ENCODE measurements around the gene PSMB7. TPM values are rescaled to one million over a fixed set of nuclear protein-coding genes. Genes with fewer than 3 reads are reported as not detected.

PSMB7 gene
- total RNA-seq, 1 donor from 2014 or later: 183 TPM

DNA sequence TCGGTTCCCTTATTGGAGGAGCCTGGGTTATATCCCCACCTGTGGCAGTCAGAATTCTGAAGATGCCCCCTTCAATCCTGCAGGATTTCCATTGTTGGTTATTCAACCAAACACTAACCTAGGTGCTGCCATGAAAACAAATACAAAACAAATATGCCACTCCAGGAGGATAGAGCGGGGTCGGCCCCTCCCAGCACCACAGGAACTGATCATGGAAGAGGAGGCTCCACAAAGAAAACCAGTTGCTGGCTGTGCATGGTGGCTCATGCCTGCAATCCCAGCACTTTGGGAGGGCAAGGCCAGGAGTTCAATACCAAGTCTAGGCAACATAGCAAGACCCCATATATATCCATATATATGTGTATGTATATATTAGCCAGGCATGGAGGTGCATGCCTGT is 21.8 kb upstream of the PSMB7 start:
- Histone ChIP-seq H4K20me1 (ENCODE audit: insufficient read depth, low read length) (no peaks in the 10 kb centered on the region), H3K36me3 (ENCODE audit: insufficient read depth, low read length) (no peaks in the 10 kb centered on the region), H3K4me1 (ENCODE audit: insufficient read depth, low read length) (no peaks in the 10 kb centered on the region), H3K9ac (ENCODE audit: low read length) (no peak overlapping the region), H3K9me3 (ENCODE audit: insufficient read depth, low read depth, low read length) (no peaks in the 10 kb centered on the region), H3K79me2 (ENCODE audit: insufficient read depth, low read length) (no peaks in the 10 kb centered on the region), H3K4me2 (ENCODE audit: low read length) (no peak overlapping the region), H3K4me3 (ENCODE audit: insufficient read depth, low read depth, low read length) (no peak overlapping the region), H3K27me3 (ENCODE audit: insufficient read depth, low read length) (peaks cover 14% of the 10 kb centered on the region), H2AFZ (ENCODE audit: low read depth, low read length) (no peak overlapping the region), H3K27ac (ENCODE audit: low read depth, low read length) (no peak overlapping the region)
- Mint-ChIP-seq H3K27ac (ENCODE audit: unreplicated experiment) (no peak overlapping the region), H3K36me3 (ENCODE audit: low read depth, unreplicated experiment) (no peaks in the 10 kb centered on the region), H3K27me3 (ENCODE audit: low read depth, unreplicated experiment) (peaks cover 23% of the 10 kb centered on the region), H3K4me3 (ENCODE audit: unreplicated experiment) (no peak overlapping the region), H3K9me3 (ENCODE audit: unreplicated experiment) (peaks cover 3% of the 10 kb centered on the region), H3K4me1 (ENCODE audit: low read depth, unreplicated experiment) (peaks cover 3% of the 10 kb centered on the region)
- TF ChIP-seq EZH2 (IDR thresholded peaks at IDR 0.05; ENCODE audit: insufficient read depth, low read length): no peak
- TF ChIP-seq, protein P1, sequence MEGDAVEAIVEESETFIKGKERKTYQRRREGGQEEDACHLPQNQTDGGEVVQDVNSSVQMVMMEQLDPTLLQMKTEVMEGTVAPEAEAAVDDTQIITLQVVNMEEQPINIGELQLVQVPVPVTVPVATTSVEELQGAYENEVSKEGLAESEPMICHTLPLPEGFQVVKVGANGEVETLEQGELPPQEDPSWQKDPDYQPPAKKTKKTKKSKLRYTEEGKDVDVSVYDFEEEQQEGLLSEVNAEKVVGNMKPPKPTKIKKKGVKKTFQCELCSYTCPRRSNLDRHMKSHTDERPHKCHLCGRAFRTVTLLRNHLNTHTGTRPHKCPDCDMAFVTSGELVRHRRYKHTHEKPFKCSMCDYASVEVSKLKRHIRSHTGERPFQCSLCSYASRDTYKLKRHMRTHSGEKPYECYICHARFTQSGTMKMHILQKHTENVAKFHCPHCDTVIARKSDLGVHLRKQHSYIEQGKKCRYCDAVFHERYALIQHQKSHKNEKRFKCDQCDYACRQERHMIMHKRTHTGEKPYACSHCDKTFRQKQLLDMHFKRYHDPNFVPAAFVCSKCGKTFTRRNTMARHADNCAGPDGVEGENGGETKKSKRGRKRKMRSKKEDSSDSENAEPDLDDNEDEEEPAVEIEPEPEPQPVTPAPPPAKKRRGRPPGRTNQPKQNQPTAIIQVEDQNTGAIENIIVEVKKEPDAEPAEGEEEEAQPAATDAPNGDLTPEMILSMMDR (IDR thresholded peaks at IDR 0.05; ENCODE audit: insufficient read depth, low read depth, low read length): no peak
- no peak for DNase-seq (ENCODE audit: low read depth)
- FAIRE-seq: no peak

DNA sequence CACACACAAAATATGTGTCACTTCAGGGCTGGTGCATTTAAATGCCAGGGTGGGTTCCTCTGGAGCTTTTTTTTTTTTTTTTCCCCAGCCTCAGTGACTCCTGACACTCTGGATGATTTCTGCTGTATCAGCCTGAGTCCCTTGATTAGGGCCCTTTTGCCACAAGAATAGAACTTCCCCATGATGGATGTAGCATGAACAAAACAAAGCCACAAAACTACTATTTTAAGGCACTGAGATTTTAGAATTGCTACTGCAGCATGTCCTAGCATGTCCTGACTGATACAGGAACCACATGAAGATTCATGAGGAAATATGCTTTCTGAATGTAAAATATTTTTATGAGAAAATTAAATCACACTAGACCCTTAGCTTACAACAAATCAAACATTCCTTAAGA is 21.1 kb upstream of the PSMB7 start:
- no peaks in the 10 kb centered on the region for H3K79me2 ChIP-seq (ENCODE audit: insufficient read depth, low read length)
- TF ChIP-seq, protein P1 (IDR thresholded peaks at IDR 0.05; ENCODE audit: insufficient read depth, low read depth, low read length): no peak
- TF ChIP-seq EZH2 (IDR thresholded peaks at IDR 0.05; ENCODE audit: insufficient read depth, low read length): no peak
- H4K20me1 ChIP-seq (ENCODE audit: insufficient read depth, low read length): no peaks in the 10 kb centered on the region
- Mint-ChIP-seq H3K36me3 (ENCODE audit: low read depth, unreplicated experiment) (no peaks in the 10 kb centered on the region), H3K27ac (ENCODE audit: unreplicated experiment) (no peak overlapping the region), H3K4me3 (ENCODE audit: unreplicated experiment) (no peak overlapping the region), H3K4me1 (ENCODE audit: low read depth, unreplicated experiment) (peaks cover 7% of the 10 kb centered on the region), H3K9me3 (ENCODE audit: unreplicated experiment) (no peaks in the 10 kb centered on the region), H3K27me3 (ENCODE audit: low read depth, unreplicated experiment) (peaks cover 18% of the 10 kb centered on the region)
- no peaks in the 10 kb centered on the region for H3K4me1 ChIP-seq (ENCODE audit: insufficient read depth, low read length)
- peaks cover 14% of the 10 kb centered on the region for H3K27me3 ChIP-seq (ENCODE audit: insufficient read depth, low read length)
- H3K9me3 ChIP-seq (ENCODE audit: insufficient read depth, low read depth, low read length): no peaks in the 10 kb centered on the region
- no peak overlapping the region for H3K4me3 ChIP-seq (ENCODE audit: insufficient read depth, low read depth, low read length)
- no peaks in the 10 kb centered on the region for H3K36me3 ChIP-seq (ENCODE audit: insufficient read depth, low read length)
- FAIRE-seq (no peak), DNase-seq (ENCODE audit: low read depth) (no peak)
- no peak overlapping the region for H3K27ac ChIP-seq (ENCODE audit: low read depth, low read length)
- no peak overlapping the region for H3K9ac ChIP-seq (ENCODE audit: low read length)
- H2AFZ ChIP-seq (ENCODE audit: low read depth, low read length): no peak overlapping the region
- no peak overlapping the region for H3K4me2 ChIP-seq (ENCODE audit: low read length)

- Histone ChIP-seq H3K4me3 (ENCODE audit: insufficient read depth, low read depth, low read length) (no peak overlapping the region), H3K36me3 (ENCODE audit: insufficient read depth, low read length) (no peaks in the 10 kb centered on the region), H3K79me2 (ENCODE audit: insufficient read depth, low read length) (no peaks in the 10 kb centered on the region), H2AFZ (ENCODE audit: low read depth, low read length) (no peak overlapping the region), H3K9ac (ENCODE audit: low read length) (no peak overlapping the region), H3K9me3 (ENCODE audit: insufficient read depth, low read depth, low read length) (no peaks in the 10 kb centered on the region), H3K27ac (ENCODE audit: low read depth, low read length) (no peak overlapping the region), H3K4me1 (ENCODE audit: insufficient read depth, low read length) (no peaks in the 10 kb centered on the region), H3K27me3 (ENCODE audit: insufficient read depth, low read length) (peaks cover 9% of the 10 kb centered on the region), H3K4me2 (ENCODE audit: low read length) (no peak overlapping the region), H4K20me1 (ENCODE audit: insufficient read depth, low read length) (no peaks in the 10 kb centered on the region)
- H3K4me3 Mint-ChIP-seq (ENCODE audit: unreplicated experiment): no peak overlapping the region
- peaks cover 16% of the 10 kb centered on the region for H3K27me3 Mint-ChIP-seq (ENCODE audit: low read depth, unreplicated experiment)
- DNase-seq (ENCODE audit: low read depth) (no peak), FAIRE-seq (no peak)
- H3K9me3 Mint-ChIP-seq (ENCODE audit: unreplicated experiment): no peaks in the 10 kb centered on the region
- H3K27ac Mint-ChIP-seq (ENCODE audit: unreplicated experiment): no peak overlapping the region
- H3K36me3 Mint-ChIP-seq (ENCODE audit: low read depth, unreplicated experiment): no peaks in the 10 kb centered on the region
- peaks cover 4% of the 10 kb centered on the region for H3K4me1 Mint-ChIP-seq (ENCODE audit: low read depth, unreplicated experiment)
- TF ChIP-seq, protein P1 (IDR thresholded peaks at IDR 0.05; ENCODE audit: insufficient read depth, low read depth, low read length): no peak
- TF ChIP-seq EZH2 (IDR thresholded peaks at IDR 0.05; ENCODE audit: insufficient read depth, low read length): no peak
Observed at GRCh38 chr9:124429530-124429867, 14.3 kb upstream of the PSMB7 start.
